Spleen (tissue), 7 donors: Measurements from ENCODE around the gene SNRNP25.

Experiments
- CTCF ChIP-seq, 11 experiments: fragments of 200-600 bp in 7 of 11; fragments of 450-650 bp in 4 of 11; sonication (generic) in 4 of 11; IDR thresholded peaks in 8 of 11; conservative IDR thresholded peaks in 3 of 11; 1 replicate in 7 of 11; 2 replicates in 4 of 11; pipeline versions ENCODE4 v1.4.0 to v1.8.0; 2016 to 2021; ENCODE audit warnings: antibody characterized with exemption in 11 of 11, inconsistent platforms in 4 of 11, mild to moderate bottlenecking in 1 of 11
- POLR2A ChIP-seq, 3 donors: fragments of 450-650 bp; IDR thresholded peaks; one replicate each; pipeline ENCODE4 v1.5.1; 2017; ENCODE audit warnings: antibody characterized with exemption in 3 of 3, mild to moderate bottlenecking in 1 of 3
- POLR2AphosphoS5 ChIP-seq, 3 donors: sonication (generic); formaldehyde crosslinking; IDR thresholded peaks; one replicate each; pipeline ENCODE4 v1.5.1; 2017; ENCODE audit warnings: antibody characterized with exemption in 3 of 3
- donor health status: DM: no; HTN: no; CAD: no; lungs with moderate emphysema.
- donor health status: DM: no; HTN: no; CAD: no.
- donor health status: DM: no; HTN: no; CAD: no.

- TF ChIP-seq CTCF (IDR thresholded peaks at IDR 0.05 in 8 of 11, conservative IDR thresholded peaks at IDR 0.05 in 3 of 11) (no peak), POLR2AphosphoS5 (IDR thresholded peaks at IDR 0.05) (no peak), POLR2A (IDR thresholded peaks at IDR 0.05) (no peak)
Measured at GRCh38 chr16:59440-60059, 5.9 kb downstream of the SNRNP25 start.
